ENCODE measurements around the gene ENTHD1. TPM values are rescaled to one million over a fixed set of nuclear protein-coding genes. Genes with fewer than 3 reads are reported as not detected.

Gene ENTHD1
- total RNA-seq, 1 donor from 2014 or later: not detected

- no peak overlapping the region for H2AFZ ChIP-seq (replicated peaks)
- Mint-ChIP-seq H3K27me3 (ENCODE audit: insufficient read depth, low read depth) (peaks cover 6% of the 10 kb centered on the region), H3K4me1 (no peaks in the 10 kb centered on the region), H3K36me3 (no peaks in the 10 kb centered on the region), H3K9me3 (no peaks in the 10 kb centered on the region), H3K4me3 (no peak overlapping the region), H3K27ac (no peak overlapping the region)
- H3K4me1 ChIP-seq: no peaks in the 10 kb centered on the region
- no peaks in the 10 kb centered on the region for H3K36me3 ChIP-seq
- no peak for DNase-seq (ENCODE audit: low spot score)
- peaks cover 4% of the 10 kb centered on the region for H3K27me3 ChIP-seq
- no peak overlapping the region for H3K27ac ChIP-seq
- H3F3A ChIP-seq (ENCODE audit: low read depth): peaks cover 1% of the 10 kb centered on the region
- H4K20me1 ChIP-seq (ENCODE audit: low read depth): no peaks in the 10 kb centered on the region
- no peaks in the 10 kb centered on the region for H3K9me3 ChIP-seq (ENCODE audit: low read depth)
- H3K4me3 ChIP-seq: no peak overlapping the region
- H3K9ac ChIP-seq: no peak overlapping the region
- H3K4me2 ChIP-seq: no peak overlapping the region
- TF ChIP-seq, protein P1, sequence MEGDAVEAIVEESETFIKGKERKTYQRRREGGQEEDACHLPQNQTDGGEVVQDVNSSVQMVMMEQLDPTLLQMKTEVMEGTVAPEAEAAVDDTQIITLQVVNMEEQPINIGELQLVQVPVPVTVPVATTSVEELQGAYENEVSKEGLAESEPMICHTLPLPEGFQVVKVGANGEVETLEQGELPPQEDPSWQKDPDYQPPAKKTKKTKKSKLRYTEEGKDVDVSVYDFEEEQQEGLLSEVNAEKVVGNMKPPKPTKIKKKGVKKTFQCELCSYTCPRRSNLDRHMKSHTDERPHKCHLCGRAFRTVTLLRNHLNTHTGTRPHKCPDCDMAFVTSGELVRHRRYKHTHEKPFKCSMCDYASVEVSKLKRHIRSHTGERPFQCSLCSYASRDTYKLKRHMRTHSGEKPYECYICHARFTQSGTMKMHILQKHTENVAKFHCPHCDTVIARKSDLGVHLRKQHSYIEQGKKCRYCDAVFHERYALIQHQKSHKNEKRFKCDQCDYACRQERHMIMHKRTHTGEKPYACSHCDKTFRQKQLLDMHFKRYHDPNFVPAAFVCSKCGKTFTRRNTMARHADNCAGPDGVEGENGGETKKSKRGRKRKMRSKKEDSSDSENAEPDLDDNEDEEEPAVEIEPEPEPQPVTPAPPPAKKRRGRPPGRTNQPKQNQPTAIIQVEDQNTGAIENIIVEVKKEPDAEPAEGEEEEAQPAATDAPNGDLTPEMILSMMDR (IDR thresholded peaks at IDR 0.05): peak; percentile 40
- no peak for TF ChIP-seq EZH2 (IDR thresholded peaks at IDR 0.05)
- H3K79me2 ChIP-seq (ENCODE audit: low read depth): no peaks in the 10 kb centered on the region
Observed at GRCh38 chr22:39927544-39927943, 34.0 kb upstream of the ENTHD1 start.

GRCh38 chr22:39926753-39927152 lies 33.2 kb upstream of the ENTHD1 start:
- H3K27ac ChIP-seq: no peak overlapping the region
- H3K4me1 ChIP-seq: no peaks in the 10 kb centered on the region
- no peak overlapping the region for H2AFZ ChIP-seq (replicated peaks)
- no peaks in the 10 kb centered on the region for H3K9me3 ChIP-seq (ENCODE audit: low read depth)
- H3K79me2 ChIP-seq (ENCODE audit: low read depth): no peaks in the 10 kb centered on the region
- Mint-ChIP-seq H3K4me1 (no peaks in the 10 kb centered on the region), H3K4me3 (no peak overlapping the region), H3K27me3 (ENCODE audit: insufficient read depth, low read depth) (peaks cover 8% of the 10 kb centered on the region), H3K27ac (no peak overlapping the region), H3K9me3 (no peaks in the 10 kb centered on the region), H3K36me3 (no peaks in the 10 kb centered on the region)
- no peak for DNase-seq (ENCODE audit: low spot score)
- no peaks in the 10 kb centered on the region for H4K20me1 ChIP-seq (ENCODE audit: low read depth)
- H3K27me3 ChIP-seq: peaks cover 4% of the 10 kb centered on the region
- no peak overlapping the region for H3K4me2 ChIP-seq
- TF ChIP-seq, protein P1 (IDR thresholded peaks at IDR 0.05): no peak
- TF ChIP-seq EZH2phosphoT487 (IDR thresholded peaks at IDR 0.05) (no peak), EZH2 (IDR thresholded peaks at IDR 0.05) (no peak)
- no peak overlapping the region for H3K4me3 ChIP-seq
- no peaks in the 10 kb centered on the region for H3F3A ChIP-seq (ENCODE audit: low read depth)
- H3K36me3 ChIP-seq: no peaks in the 10 kb centered on the region
- H3K9ac ChIP-seq: no peak overlapping the region

DNA sequence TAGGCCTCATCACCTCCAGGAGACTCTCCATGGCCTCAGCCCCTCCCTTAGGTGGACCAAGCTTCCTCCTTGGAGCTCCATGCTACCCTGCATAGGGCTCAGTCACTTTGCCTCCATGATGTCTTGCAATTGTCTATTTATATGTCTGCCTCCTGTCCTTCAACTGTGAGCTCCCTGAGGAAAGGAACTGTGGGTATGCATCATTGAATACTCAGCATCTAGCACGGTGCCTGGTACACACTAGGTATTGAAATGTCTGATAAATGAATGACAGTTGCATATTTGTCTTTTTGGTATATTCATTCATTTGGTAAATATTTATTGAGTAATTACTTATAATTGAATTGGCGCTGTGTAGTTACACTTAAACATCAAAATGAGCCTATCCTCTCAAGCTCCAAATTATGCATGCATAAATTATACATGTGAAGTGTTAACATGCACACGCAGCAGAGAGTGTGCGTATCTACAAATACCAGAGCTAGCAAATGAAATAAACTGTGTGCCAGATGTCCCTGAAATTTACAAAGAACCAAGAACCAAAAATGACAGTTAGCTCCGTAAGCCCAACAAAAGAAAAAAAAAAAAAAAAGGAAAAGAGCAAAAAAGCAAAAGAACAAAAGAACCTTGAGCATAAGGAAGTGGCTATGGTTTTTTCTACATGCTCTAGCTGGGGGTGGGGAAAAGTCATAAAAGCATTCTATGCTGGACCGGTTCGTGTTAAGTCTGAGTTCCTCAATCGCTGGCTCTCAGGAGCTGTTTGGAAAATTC lies 32.5 kb upstream of the ENTHD1 start:
- Histone ChIP-seq H3K27ac (no peak overlapping the region), H3K4me3 (no peak overlapping the region), H2AFZ (replicated peaks) (no peak overlapping the region), H3K9me3 (ENCODE audit: low read depth) (no peaks in the 10 kb centered on the region), H3K36me3 (no peaks in the 10 kb centered on the region), H4K20me1 (ENCODE audit: low read depth) (no peaks in the 10 kb centered on the region), H3K9ac (no peak overlapping the region), H3K27me3 (peaks cover 4% of the 10 kb centered on the region), H3F3A (ENCODE audit: low read depth) (no peaks in the 10 kb centered on the region), H3K79me2 (ENCODE audit: low read depth) (no peaks in the 10 kb centered on the region), H3K4me2 (no peak overlapping the region), H3K4me1 (no peaks in the 10 kb centered on the region)
- DNase-seq (ENCODE audit: low spot score): no peak
- H3K36me3 Mint-ChIP-seq: no peaks in the 10 kb centered on the region
- peak overlapping the region; percentile 38 for H3K27ac Mint-ChIP-seq
- no peaks in the 10 kb centered on the region for H3K4me1 Mint-ChIP-seq
- no peak overlapping the region for H3K4me3 Mint-ChIP-seq
- H3K27me3 Mint-ChIP-seq (ENCODE audit: insufficient read depth, low read depth): peaks cover 8% of the 10 kb centered on the region
- H3K9me3 Mint-ChIP-seq: no peaks in the 10 kb centered on the region
- TF ChIP-seq EZH2 (IDR thresholded peaks at IDR 0.05) (no peak), EZH2phosphoT487 (IDR thresholded peaks at IDR 0.05) (no peak)

DNA sequence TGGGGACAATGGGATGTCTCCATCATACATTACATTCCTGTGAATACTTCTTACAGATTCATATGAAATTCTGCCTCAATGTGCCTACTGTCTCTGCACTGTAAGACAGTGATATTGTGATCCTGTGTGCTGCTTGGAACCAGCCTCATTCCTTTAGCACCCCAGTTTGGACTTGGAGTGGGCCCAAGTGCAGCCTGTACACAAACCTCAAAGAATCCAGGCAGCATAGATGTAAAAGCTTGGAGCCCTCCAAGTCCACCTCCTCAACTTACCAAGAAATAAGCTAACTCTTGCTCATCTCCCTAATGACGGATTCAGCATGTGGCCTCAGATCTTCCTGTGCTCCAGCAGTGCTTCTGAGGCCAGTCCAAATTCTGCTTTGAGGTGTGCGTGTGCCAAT lies 31.7 kb upstream of the ENTHD1 start:
- H3K9ac ChIP-seq: no peak overlapping the region
- H3K4me3 ChIP-seq: no peak overlapping the region
- no peak for DNase-seq (ENCODE audit: low spot score)
- H3K36me3 ChIP-seq: no peaks in the 10 kb centered on the region
- H3K36me3 Mint-ChIP-seq: no peaks in the 10 kb centered on the region
- no peak overlapping the region for H3K4me3 Mint-ChIP-seq
- H3K9me3 ChIP-seq (ENCODE audit: low read depth): no peaks in the 10 kb centered on the region
- no peaks in the 10 kb centered on the region for H3K9me3 Mint-ChIP-seq
- no peak overlapping the region for H3K27ac ChIP-seq
- H4K20me1 ChIP-seq (ENCODE audit: low read depth): no peaks in the 10 kb centered on the region
- peaks cover 11% of the 10 kb centered on the region for H3K27me3 Mint-ChIP-seq (ENCODE audit: insufficient read depth, low read depth)
- no peaks in the 10 kb centered on the region for H3K79me2 ChIP-seq (ENCODE audit: low read depth)
- H3K27ac Mint-ChIP-seq: no peak overlapping the region
- H2AFZ ChIP-seq (replicated peaks): no peak overlapping the region
- TF ChIP-seq EZH2phosphoT487 (IDR thresholded peaks at IDR 0.05): no peak
- H3K4me1 ChIP-seq: no peaks in the 10 kb centered on the region
- no peak overlapping the region for H3K4me2 ChIP-seq
- peaks cover 4% of the 10 kb centered on the region for H3K27me3 ChIP-seq
- H3K4me1 Mint-ChIP-seq: peaks cover 4% of the 10 kb centered on the region
- H3F3A ChIP-seq (ENCODE audit: low read depth): no peaks in the 10 kb centered on the region

Data from neural progenitor cell (in vitro differentiated cells).